HepG2 (cell line): Measurements from ENCODE around the gene SELENOV. TPM values are rescaled to one million over a fixed set of nuclear protein-coding genes. Genes with fewer than 3 reads are reported as not detected.

Experiments used
- ADNP ChIP-seq: sonication (generic); formaldehyde crosslinking; IDR thresholded peaks from 2 replicates; pipeline ENCODE4 v1.4.0; 2020; ENCODE audit warnings: missing genetic modification reagents
- FOXM1 ChIP-seq: sonication (generic); formaldehyde crosslinking; IDR thresholded peaks from 2 replicates; pipeline ENCODE4 v1.5.0; 2020; ENCODE audit warnings: missing genetic modification reagents
- IKZF1 ChIP-seq: fragments of 450-650 bp; IDR thresholded peaks from 2 replicates; pipeline ENCODE4 v1.7.1; 2016
- ISL2 ChIP-seq: sonication (generic); formaldehyde crosslinking; IDR thresholded peaks from 2 replicates; pipeline ENCODE4 v1.5.0; 2020; ENCODE audit warnings: missing genetic modification reagents
- LRRFIP1 ChIP-seq: sonication (generic); formaldehyde crosslinking; conservative IDR thresholded peaks from 2 replicates; pipeline ENCODE4 v1.4.0; 2020; ENCODE audit warnings: missing genetic modification reagents
- MBD4 ChIP-seq: IDR thresholded peaks from 2 replicates; pipeline ENCODE4 v1.6.1; 2012; ENCODE audit warnings: low read length, inconsistent platforms, borderline replicate concordance
- NFYB ChIP-seq: sonication (generic); formaldehyde crosslinking; IDR thresholded peaks from 2 replicates; pipeline ENCODE4 v1.4.0; 2020; ENCODE audit warnings: missing genetic modification reagents
- NR3C1 ChIP-seq: sonication (generic); formaldehyde crosslinking; IDR thresholded peaks from 2 replicates; pipeline ENCODE4 v1.4.0; 2020; ENCODE audit warnings: missing genetic modification reagents
- NRL ChIP-seq: sonication (generic); formaldehyde crosslinking; IDR thresholded peaks from 2 replicates; pipeline ENCODE4 v1.5.0; 2020; ENCODE audit warnings: missing genetic modification reagents, mild to moderate bottlenecking, moderate library complexity, borderline replicate concordance
- SSRP1 ChIP-seq: IDR thresholded peaks from 2 replicates; pipeline ENCODE4 v1.6.1; 2016; ENCODE audit warnings: control low read depth
- TP53 ChIP-seq: sonication (generic); formaldehyde crosslinking; conservative IDR thresholded peaks from 2 replicates; pipeline ENCODE4 v1.4.0; 2020; ENCODE audit warnings: missing genetic modification reagents
- XBP1 ChIP-seq: sonication (generic); formaldehyde crosslinking; IDR thresholded peaks from 2 replicates; pipeline ENCODE4 v1.5.0; 2020; ENCODE audit warnings: missing genetic modification reagents
- ZBTB49 ChIP-seq: sonication (generic); formaldehyde crosslinking; IDR thresholded peaks from 2 replicates; pipeline ENCODE4 v1.4.0; 2020; ENCODE audit warnings: missing genetic modification reagents, borderline replicate concordance
- ZNF253 ChIP-seq: sonication (generic); formaldehyde crosslinking; IDR thresholded peaks from 2 replicates; pipeline ENCODE4 v1.8.0; 2022; ENCODE audit warnings: mild to moderate bottlenecking, missing genetic modification reagents, borderline replicate concordance
- ZNF30 ChIP-seq: sonication (generic); formaldehyde crosslinking; IDR thresholded peaks from 2 replicates; pipeline ENCODE4 v1.5.0; 2020; ENCODE audit warnings: mild to moderate bottlenecking, missing genetic modification reagents
- ZNF318 ChIP-seq: sonication (generic); formaldehyde crosslinking; IDR thresholded peaks from 2 replicates; pipeline ENCODE4 v1.4.0; 2020; ENCODE audit warnings: mild to moderate bottlenecking, missing genetic modification reagents
- ZNF607 ChIP-seq: sonication (generic); formaldehyde crosslinking; IDR thresholded peaks from 2 replicates; pipeline ENCODE4 v1.5.1; 2020; ENCODE audit warnings: missing genetic modification reagents, mild to moderate bottlenecking, borderline replicate concordance
- polyA plus RNA-seq, 8 experiments: library from polyadenylated mRNA; depleted of rRNA in 3 of 8; stranded (reverse) in 7 of 8; unstranded in 1 of 8; fragments of >200 nt; fragmentation: Illumina TruSeq in 4 of 8; extraction: Trizol in 4 of 8; gene quantifications; 2 replicates each; pipeline versions ENCODE4 v1.2.1 to v1.2.3, GENCODE V29; 2011 to 2016; ENCODE audit warnings: low read depth in 4 of 8, missing spikeins in 1 of 8, mixed read lengths in 1 of 8; ENCODE audit not compliant: insufficient read depth in 1 of 8
- total RNA-seq, 5 experiments: library from RNA; depleted of rRNA; stranded (reverse); fragments of >200 nt; fragmentation: Illumina TruSeq; extraction: Trizol; gene quantifications; 2 replicates each; pipeline ENCODE4 v1.2.3, GENCODE V29; 2016; ENCODE audit warnings: low read depth in 1 of 5

SELENOV gene
- total and polyA plus RNA-seq, 2 of the 13 experiments (the other 11 are each of a cell fraction or from before 2014, with no cell fraction given), result not detected

- TF ChIP-seq ADNP (CRISPR knock-in tag) (no peak), ZNF253 (CRISPR knock-in tag) (no peak), TP53 (CRISPR knock-in tag) (no peak), NR3C1 (CRISPR knock-in tag) (no peak), ZNF30 (CRISPR knock-in tag) (peak; percentile 77; the same call in 1 of the 2 replicates), LRRFIP1 (CRISPR knock-in tag) (no peak), NRL (peak; percentile 80), ZNF607 (no peak; the same call in 1 of the 2 replicates), MBD4 (no peak), ISL2 (CRISPR knock-in tag) (no peak), NFYB (CRISPR knock-in tag) (peak; percentile 96), ZBTB49 (no peak), IKZF1 (no peak), XBP1 (no peak), FOXM1 (CRISPR knock-in tag) (no peak), ZNF318 (CRISPR knock-in tag) (no peak), SSRP1 (CRISPR knock-in tag) (no peak)
Measured at GRCh38 chr19:39480337-39481228, 34.4 kb upstream of the SELENOV start, which contains the start of gene TIMM50 (continued).
